KMS-11 (cell line): ENCODE measurements around the gene RDH12.

ENCODE experiments used
- H2AFZ ChIP-seq: fragments of 200-600 bp; sonication (generic); 2 replicates; pipeline ENCODE4 v1.6.1; 2016; ENCODE audit warnings: antibody characterized with exemption, mixed run types, low read depth
- H3K27ac ChIP-seq: fragments of 200-600 bp; sonication (generic); 2 replicates; pipeline ENCODE4 v1.6.1; 2016; ENCODE audit warnings: mild to moderate bottlenecking, mixed run types
- H3K27me3 ChIP-seq: fragments of 200-600 bp; sonication (generic); 2 replicates; pipeline ENCODE4 v1.6.1; 2017; ENCODE audit warnings: mild to moderate bottlenecking, low read depth, mixed run types, moderate library complexity; ENCODE audit not compliant: insufficient read depth
- H3K36me3 ChIP-seq: fragments of 200-600 bp; sonication (generic); 2 replicates; pipeline ENCODE4 v1.6.1; 2017; ENCODE audit warnings: mild to moderate bottlenecking, mixed run types; ENCODE audit not compliant: insufficient read depth
- H3K4me1 ChIP-seq: fragments of 200-600 bp; sonication (generic); 2 replicates; pipeline ENCODE4 v1.6.1; 2016; ENCODE audit warnings: mild to moderate bottlenecking, low read depth, mixed run types; ENCODE audit not compliant: poor library complexity, severe bottlenecking
- H3K4me2 ChIP-seq: fragments of 200-600 bp; sonication (generic); 2 replicates; pipeline ENCODE4 v1.7.0; 2016; ENCODE audit warnings: mild to moderate bottlenecking, mixed run types
- H3K4me3 ChIP-seq: fragments of 200-600 bp; sonication (generic); IDR thresholded peaks from 2 replicates; pipeline ENCODE4 v1.6.1; 2017; ENCODE audit warnings: low read depth, low read length, mixed read lengths; ENCODE audit not compliant: insufficient read depth
- H3K79me2 ChIP-seq: fragments of 200-600 bp; sonication (generic); 2 replicates; pipeline ENCODE4 v1.6.1; 2016; ENCODE audit warnings: low read depth, mixed run types; ENCODE audit not compliant: insufficient read depth
- H3K9ac ChIP-seq: fragments of 200-600 bp; sonication (generic); 2 replicates; pipeline ENCODE4 v1.6.1; 2016; ENCODE audit warnings: mild to moderate bottlenecking, mixed run types
- H4K20me1 ChIP-seq: fragments of 200-600 bp; sonication (generic); 2 replicates; pipeline ENCODE4 v1.6.1; 2016; ENCODE audit warnings: mild to moderate bottlenecking, mixed run types; ENCODE audit not compliant: insufficient read depth
- CTCF ChIP-seq: fragments of 200-600 bp; sonication (generic); conservative IDR thresholded peaks from 2 replicates; pipeline ENCODE4 v1.6.1; 2017; ENCODE audit warnings: low read depth, mild to moderate bottlenecking, antibody characterized with exemption, low read length, moderate library complexity, mixed read lengths

RDH12 gene

GRCh38 chr14:67695394-67695949 is 6.2 kb upstream of the RDH12 start, which contains the start of gene RDH11:
Gene RDH11 (minus strand): TSS chr14:67695764. CDS start chr14:67695703, 61 bp downstream.
- Histone ChIP-seq H3K9ac (peak within 1 kb of the TSS; percentile 53), H4K20me1 (no peaks in the 10 kb centered on the region), H3K4me2 (peak within 1 kb of the TSS; percentile 68), H3K27ac (peak within 1 kb of the TSS; percentile 57), H3K79me2 (no peaks in the 10 kb centered on the region), H3K27me3 (no peaks in the 10 kb centered on the region), H3K4me3 (no peak within 1 kb of the TSS), H3K4me1 (peaks cover 6% of the 10 kb centered on the region), H2AFZ (peak within 1 kb of the TSS; percentile 71), H3K36me3 (no peaks in the 10 kb centered on the region)
- TF ChIP-seq CTCF = no peak

GRCh38 chr14:67697006-67697405 is 4.7 kb upstream of the RDH12 start:
- H3K9ac ChIP-seq = no peak overlapping the region
- no peaks in the 10 kb centered on the region for H3K36me3 ChIP-seq
- no peak for TF ChIP-seq CTCF
- H2AFZ ChIP-seq = no peak overlapping the region
- peaks cover 6% of the 10 kb centered on the region for H3K4me1 ChIP-seq
- no peak overlapping the region for H3K27ac ChIP-seq
- no peaks in the 10 kb centered on the region for H3K27me3 ChIP-seq
- H3K4me3 ChIP-seq = no peak overlapping the region
- H3K79me2 ChIP-seq = no peaks in the 10 kb centered on the region
- H4K20me1 ChIP-seq = no peaks in the 10 kb centered on the region
- H3K4me2 ChIP-seq = no peak overlapping the region

GRCh38 chr14:67698179-67698578 is 3.5 kb upstream of the RDH12 start:
- no peaks in the 10 kb centered on the region for H3K79me2 ChIP-seq
- H3K4me2 ChIP-seq = no peak overlapping the region
- H3K27me3 ChIP-seq = no peaks in the 10 kb centered on the region
- TF ChIP-seq CTCF = no peak
- H3K36me3 ChIP-seq = no peaks in the 10 kb centered on the region
- no peak overlapping the region for H2AFZ ChIP-seq
- H3K9ac ChIP-seq = no peak overlapping the region
- no peak overlapping the region for H3K27ac ChIP-seq
- H4K20me1 ChIP-seq = no peaks in the 10 kb centered on the region
- H3K4me3 ChIP-seq = no peak overlapping the region
- peaks cover 5% of the 10 kb centered on the region for H3K4me1 ChIP-seq

- H3K4me3 ChIP-seq = no peak overlapping the region
- no peak for TF ChIP-seq CTCF
- H4K20me1 ChIP-seq = no peaks in the 10 kb centered on the region
- H3K36me3 ChIP-seq = no peaks in the 10 kb centered on the region
- no peak overlapping the region for H3K27ac ChIP-seq
- H2AFZ ChIP-seq = no peak overlapping the region
- no peaks in the 10 kb centered on the region for H3K79me2 ChIP-seq
- no peak overlapping the region for H3K9ac ChIP-seq
- H3K4me2 ChIP-seq = no peak overlapping the region
- no peaks in the 10 kb centered on the region for H3K27me3 ChIP-seq
- H3K4me1 ChIP-seq = no peaks in the 10 kb centered on the region
These were observed 2.3 kb downstream of the RDH12 start for GRCh38 chr14:67703997-67704396.
